Neural cell (in vitro differentiated cells): ENCODE results near the gene CSMD2. TPM values are rescaled to one million over a fixed set of nuclear protein-coding genes. Genes with fewer than 3 reads are reported as not detected.

Source experiments
- H2AFZ ChIP-seq: fragments of 200-600, 300-800 bp; sonication (generic), shearing (Covaris generic); 2 replicates; pipeline ENCODE4 v1.6.0; 2014; ENCODE audit warnings: low read depth, mild to moderate bottlenecking, antibody characterized with exemption, low read length, moderate library complexity
- H3F3A ChIP-seq: fragments of 200-600 bp; shearing (Covaris generic); 2 replicates; pipeline ENCODE4 v1.6.1; 2016; ENCODE audit warnings: mild to moderate bottlenecking, moderate library complexity, mixed read lengths, antibody characterized with exemption, low read length; ENCODE audit not compliant: insufficient read depth, poor library complexity, severe bottlenecking
- H3K27ac ChIP-seq: fragments of 200-600, 300-800 bp; sonication (generic), shearing (Covaris generic); 2 replicates; pipeline ENCODE4 v1.5.1; 2014; ENCODE audit warnings: mild to moderate bottlenecking, low read length, moderate library complexity
- H3K27me3 ChIP-seq: fragments of 300-800, 200-600 bp; sonication (generic), shearing (Covaris generic); 2 replicates; pipeline ENCODE4 v1.6.0; 2014; ENCODE audit warnings: mild to moderate bottlenecking, low read depth, low read length, moderate library complexity; ENCODE audit not compliant: insufficient read depth
- H3K36me3 ChIP-seq: fragments of 300-800, 200-600 bp; sonication (generic), shearing (Covaris generic); 2 replicates; pipeline ENCODE4 v1.5.1; 2014; ENCODE audit warnings: mild to moderate bottlenecking, antibody characterized with exemption, low read length, moderate library complexity; ENCODE audit not compliant: insufficient read depth
- H3K4me2 ChIP-seq: fragments of 300-800, 200-600 bp; sonication (generic), shearing (Covaris generic); 2 replicates; pipeline ENCODE4 v1.6.0; 2014; ENCODE audit warnings: mild to moderate bottlenecking, low read length
- H3K4me3 ChIP-seq: fragments of 300-800, 200-600 bp; sonication (generic), shearing (Covaris generic); 2 replicates; pipeline ENCODE4 v1.5.1; 2014; ENCODE audit warnings: mild to moderate bottlenecking, low read length, moderate library complexity
- H3K79me2 ChIP-seq: fragments of 200-600 bp; shearing (Covaris generic); replicated peaks from 2 replicates; pipeline ENCODE4 v1.6.0; 2014; ENCODE audit warnings: mild to moderate bottlenecking, low read length, moderate library complexity; ENCODE audit not compliant: insufficient read depth
- H3K9ac ChIP-seq: fragments of 300-800, 200-600 bp; sonication (generic), shearing (Covaris generic); 2 replicates; pipeline ENCODE4 v1.6.1; 2016; ENCODE audit warnings: mild to moderate bottlenecking, low read length, mixed read lengths
- H3K9me2 ChIP-seq: fragments of 200-600 bp; shearing (Covaris generic); 2 replicates; pipeline ENCODE4 v1.6.1; 2016; ENCODE audit warnings: mild to moderate bottlenecking, low read length, mixed read lengths; ENCODE audit not compliant: insufficient read depth
- H3K9me3 ChIP-seq: fragments of 200-600, 300-800 bp; sonication (generic), shearing (Covaris generic); 2 replicates; pipeline ENCODE4 v1.6.1; 2016; ENCODE audit warnings: mild to moderate bottlenecking, mixed run types, low read length, moderate library complexity, mixed read lengths
- H4K20me1 ChIP-seq: fragments of 200-600 bp; shearing (Covaris generic); 2 replicates; pipeline ENCODE4 v1.6.1; 2016; ENCODE audit warnings: mild to moderate bottlenecking, mixed run types; ENCODE audit not compliant: insufficient read depth
- CTCF ChIP-seq: fragments of 450-650 bp; IDR thresholded peaks from 2 replicates; pipeline ENCODE4 v1.5.1; 2014; ENCODE audit warnings: antibody characterized with exemption, mild to moderate bottlenecking, moderate library complexity; ENCODE audit not compliant: poor library complexity, severe bottlenecking
- EP300 ChIP-seq: fragments of 450-650 bp; conservative IDR thresholded peaks from 2 replicates; pipeline ENCODE4 v1.6.1; 2014; ENCODE audit warnings: antibody characterized with exemption, mild to moderate bottlenecking, moderate library complexity; ENCODE audit not compliant: poor library complexity, severe bottlenecking
- EZH2 ChIP-seq: fragments of 200-600, 300-800 bp; shearing (Covaris generic), sonication (generic); IDR thresholded peaks from 2 replicates; pipeline ENCODE4 v1.6.1; 2014; ENCODE audit warnings: antibody characterized with exemption, low read length, borderline replicate concordance, mild to moderate bottlenecking; ENCODE audit not compliant: insufficient read depth, poor library complexity, severe bottlenecking
- MXI1 ChIP-seq: fragments of 450-650 bp; conservative IDR thresholded peaks from 2 replicates; pipeline ENCODE4 v1.6.1; 2014; ENCODE audit warnings: antibody characterized with exemption, mild to moderate bottlenecking; ENCODE audit not compliant: poor library complexity, severe bottlenecking
- POLR2AphosphoS5 ChIP-seq: IDR thresholded peaks from 2 replicates; pipeline ENCODE4 v1.6.1; 2012
- RAD21 ChIP-seq: fragments of 450-650 bp; conservative IDR thresholded peaks from 2 replicates; pipeline ENCODE4 v1.6.1; 2014; ENCODE audit warnings: antibody characterized with exemption, mild to moderate bottlenecking, moderate library complexity
- SMC3 ChIP-seq: fragments of 450-650 bp; conservative IDR thresholded peaks from 2 replicates; pipeline ENCODE4 v1.6.1; 2014; ENCODE audit warnings: antibody characterized with exemption, mild to moderate bottlenecking, moderate library complexity; ENCODE audit not compliant: poor library complexity
- TAF1 ChIP-seq: IDR thresholded peaks from 2 replicates; pipeline ENCODE4 v1.6.1; 2012; ENCODE audit warnings: low read depth
- polyA plus RNA-seq: library from polyadenylated mRNA; depleted of rRNA; stranded (reverse); fragments of >200 nt; gene quantifications from 2 replicates; pipeline ENCODE4 v1.2.3, GENCODE V29; 2014
- TF ChIP-seq, protein P1 (sequence below): IDR thresholded peaks from 2 replicates; pipeline ENCODE4 v1.6.1; 2012; ENCODE audit warnings: borderline replicate concordance

The CSMD2 gene
- polyA plus RNA-seq, 1 donor from 2014 or later: 9.6 TPM

DNA sequence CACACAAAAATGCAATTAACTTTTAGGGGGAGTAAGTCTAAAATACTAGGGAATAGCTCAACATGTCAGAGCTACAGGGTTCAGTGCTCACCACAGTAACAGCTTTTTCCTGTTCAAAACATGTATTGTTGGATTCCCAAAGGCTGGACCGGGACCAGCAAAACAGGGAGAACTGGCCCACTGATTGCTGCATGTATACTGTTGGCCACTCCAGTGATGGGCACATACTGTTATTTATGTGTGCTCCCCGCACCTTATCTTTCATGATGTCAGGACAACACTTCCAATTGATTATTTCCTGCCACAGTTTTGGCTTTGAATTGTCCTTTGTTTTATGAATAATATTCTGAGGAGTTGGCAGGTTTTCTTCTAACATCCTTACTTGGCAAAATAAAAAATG lies 250.5 kb downstream of the CSMD2 start:
- H4K20me1 ChIP-seq: no peaks in the 10 kb centered on the region
- no peak overlapping the region for H3K4me3 ChIP-seq
- H2AFZ ChIP-seq: no peak overlapping the region
- H3K79me2 ChIP-seq: no peaks in the 10 kb centered on the region
- no peak for TF ChIP-seq TAF1
- TF ChIP-seq, protein P1, sequence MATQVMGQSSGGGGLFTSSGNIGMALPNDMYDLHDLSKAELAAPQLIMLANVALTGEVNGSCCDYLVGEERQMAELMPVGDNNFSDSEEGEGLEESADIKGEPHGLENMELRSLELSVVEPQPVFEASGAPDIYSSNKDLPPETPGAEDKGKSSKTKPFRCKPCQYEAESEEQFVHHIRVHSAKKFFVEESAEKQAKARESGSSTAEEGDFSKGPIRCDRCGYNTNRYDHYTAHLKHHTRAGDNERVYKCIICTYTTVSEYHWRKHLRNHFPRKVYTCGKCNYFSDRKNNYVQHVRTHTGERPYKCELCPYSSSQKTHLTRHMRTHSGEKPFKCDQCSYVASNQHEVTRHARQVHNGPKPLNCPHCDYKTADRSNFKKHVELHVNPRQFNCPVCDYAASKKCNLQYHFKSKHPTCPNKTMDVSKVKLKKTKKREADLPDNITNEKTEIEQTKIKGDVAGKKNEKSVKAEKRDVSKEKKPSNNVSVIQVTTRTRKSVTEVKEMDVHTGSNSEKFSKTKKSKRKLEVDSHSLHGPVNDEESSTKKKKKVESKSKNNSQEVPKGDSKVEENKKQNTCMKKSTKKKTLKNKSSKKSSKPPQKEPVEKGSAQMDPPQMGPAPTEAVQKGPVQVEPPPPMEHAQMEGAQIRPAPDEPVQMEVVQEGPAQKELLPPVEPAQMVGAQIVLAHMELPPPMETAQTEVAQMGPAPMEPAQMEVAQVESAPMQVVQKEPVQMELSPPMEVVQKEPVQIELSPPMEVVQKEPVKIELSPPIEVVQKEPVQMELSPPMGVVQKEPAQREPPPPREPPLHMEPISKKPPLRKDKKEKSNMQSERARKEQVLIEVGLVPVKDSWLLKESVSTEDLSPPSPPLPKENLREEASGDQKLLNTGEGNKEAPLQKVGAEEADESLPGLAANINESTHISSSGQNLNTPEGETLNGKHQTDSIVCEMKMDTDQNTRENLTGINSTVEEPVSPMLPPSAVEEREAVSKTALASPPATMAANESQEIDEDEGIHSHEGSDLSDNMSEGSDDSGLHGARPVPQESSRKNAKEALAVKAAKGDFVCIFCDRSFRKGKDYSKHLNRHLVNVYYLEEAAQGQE: no peak
- TF ChIP-seq EZH2: no peak
- TF ChIP-seq SMC3: no peak
- TF ChIP-seq CTCF: no peak
- TF ChIP-seq EP300: no peak
- TF ChIP-seq MXI1: no peak
- no peak for TF ChIP-seq POLR2AphosphoS5
- no peak for TF ChIP-seq RAD21
- no peaks in the 10 kb centered on the region for H3K36me3 ChIP-seq
- no peaks in the 10 kb centered on the region for H3F3A ChIP-seq
- no peaks in the 10 kb centered on the region for H3K27me3 ChIP-seq
- H3K9ac ChIP-seq: no peak overlapping the region
- no peaks in the 10 kb centered on the region for H3K9me2 ChIP-seq
- H3K4me2 ChIP-seq: no peak overlapping the region
- no peaks in the 10 kb centered on the region for H3K9me3 ChIP-seq
- no peak overlapping the region for H3K27ac ChIP-seq

GRCh38 chr1:33908324-33908956 lies 256.6 kb downstream of the CSMD2 start:
- no peaks in the 10 kb centered on the region for H4K20me1 ChIP-seq
- H3K79me2 ChIP-seq: no peaks in the 10 kb centered on the region
- no peak overlapping the region for H3K27ac ChIP-seq
- H3K9me3 ChIP-seq: no peaks in the 10 kb centered on the region
- TF ChIP-seq EP300 (no peak), TAF1 (no peak), RAD21 (no peak), MXI1 (no peak), EZH2 (no peak), CTCF (no peak), SMC3 (no peak), POLR2AphosphoS5 (no peak)
- TF ChIP-seq, protein P1: no peak
- no peaks in the 10 kb centered on the region for H3K27me3 ChIP-seq
- no peak overlapping the region for H3K9ac ChIP-seq
- H2AFZ ChIP-seq: no peak overlapping the region
- H3K4me3 ChIP-seq: no peak overlapping the region
- H3F3A ChIP-seq: no peaks in the 10 kb centered on the region
- H3K36me3 ChIP-seq: no peaks in the 10 kb centered on the region
- H3K4me2 ChIP-seq: no peak overlapping the region
- H3K9me2 ChIP-seq: no peaks in the 10 kb centered on the region
